ENCODE data around the gene CHCHD3.

CHCHD3 gene

DNA sequence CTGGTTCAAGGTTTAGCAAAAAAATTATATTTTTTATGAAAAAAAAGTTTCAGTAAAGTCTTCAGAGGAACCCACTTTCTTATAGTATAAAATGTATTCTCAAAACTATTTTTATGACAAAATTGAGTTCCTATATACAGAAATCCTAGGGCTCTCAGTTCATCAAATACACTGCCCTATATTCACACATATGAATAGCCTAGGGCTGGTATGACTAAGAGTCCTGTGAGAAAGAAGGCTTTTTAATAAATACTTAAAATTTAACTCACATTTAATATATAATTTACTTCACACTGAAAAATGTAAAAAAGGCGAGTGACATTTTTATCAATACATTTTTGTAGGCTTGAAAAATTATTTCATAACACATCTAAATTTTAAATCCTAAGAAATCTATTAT, 16.6 kb downstream of the CHCHD3 start:
- TF ChIP-seq, protein P1, sequence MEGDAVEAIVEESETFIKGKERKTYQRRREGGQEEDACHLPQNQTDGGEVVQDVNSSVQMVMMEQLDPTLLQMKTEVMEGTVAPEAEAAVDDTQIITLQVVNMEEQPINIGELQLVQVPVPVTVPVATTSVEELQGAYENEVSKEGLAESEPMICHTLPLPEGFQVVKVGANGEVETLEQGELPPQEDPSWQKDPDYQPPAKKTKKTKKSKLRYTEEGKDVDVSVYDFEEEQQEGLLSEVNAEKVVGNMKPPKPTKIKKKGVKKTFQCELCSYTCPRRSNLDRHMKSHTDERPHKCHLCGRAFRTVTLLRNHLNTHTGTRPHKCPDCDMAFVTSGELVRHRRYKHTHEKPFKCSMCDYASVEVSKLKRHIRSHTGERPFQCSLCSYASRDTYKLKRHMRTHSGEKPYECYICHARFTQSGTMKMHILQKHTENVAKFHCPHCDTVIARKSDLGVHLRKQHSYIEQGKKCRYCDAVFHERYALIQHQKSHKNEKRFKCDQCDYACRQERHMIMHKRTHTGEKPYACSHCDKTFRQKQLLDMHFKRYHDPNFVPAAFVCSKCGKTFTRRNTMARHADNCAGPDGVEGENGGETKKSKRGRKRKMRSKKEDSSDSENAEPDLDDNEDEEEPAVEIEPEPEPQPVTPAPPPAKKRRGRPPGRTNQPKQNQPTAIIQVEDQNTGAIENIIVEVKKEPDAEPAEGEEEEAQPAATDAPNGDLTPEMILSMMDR (IDR thresholded peaks at IDR 0.05) = no peak
- H3K27me3 ChIP-seq = no peaks in the 10 kb centered on the region
- H3K36me3 ChIP-seq = peaks cover 16 to 28% (median 25%) of the 10 kb centered on the region in 3 donors
- no peak for DNase-seq
- intact Hi-C loops (cut with DNase I; ENCODE audit: low total_unique reads) = no loop called here
- H3K4me1 ChIP-seq = peaks cover 0 to 12% (median 0%) of the 10 kb centered on the region in 4 donors
- no peaks in the 10 kb centered on the region for H3K9me3 ChIP-seq
- no peak overlapping the region for H3K4me3 ChIP-seq
- H3K27ac ChIP-seq = no peak overlapping the region

DNA sequence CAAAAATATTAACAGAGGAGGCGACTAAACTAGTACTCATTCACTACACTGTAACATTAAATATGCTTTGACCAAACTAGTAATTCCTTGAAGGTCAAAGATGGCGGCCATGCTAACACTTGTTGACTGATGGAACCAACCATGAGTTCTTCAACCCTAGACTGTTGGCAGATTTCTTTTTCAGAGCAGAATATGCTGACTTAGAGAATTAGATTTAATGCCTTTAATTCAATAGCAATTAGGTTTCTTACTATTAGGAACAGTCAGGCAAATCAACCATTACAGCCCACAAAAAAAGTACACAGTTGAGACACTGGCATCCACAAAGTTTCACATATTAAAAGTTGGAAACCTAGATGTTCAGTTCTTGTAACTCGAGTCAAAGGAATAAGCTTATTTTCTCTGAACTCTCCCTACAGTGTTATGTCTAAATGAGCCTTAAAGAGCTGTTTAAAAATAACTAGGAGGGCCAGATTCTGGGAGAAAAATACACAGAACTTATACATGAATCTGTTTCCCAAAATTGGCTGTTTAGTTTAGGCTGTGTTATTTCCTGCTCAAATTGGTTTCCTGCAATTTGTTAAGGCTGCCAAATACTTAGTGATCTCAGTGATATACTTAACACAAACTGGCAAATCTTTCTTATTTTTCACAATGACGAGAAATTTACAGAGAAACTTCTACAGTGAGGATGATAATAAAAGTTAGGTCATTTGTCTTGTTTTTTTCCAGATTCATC, 17.6 kb downstream of the CHCHD3 start:
- no peaks in the 10 kb centered on the region for H3K9me3 ChIP-seq
- no peaks in the 10 kb centered on the region for H3K27me3 ChIP-seq
- peaks cover 0 to 12% (median 0%) of the 10 kb centered on the region in 4 donors for H3K4me1 ChIP-seq
- no peak overlapping the region for H3K4me3 ChIP-seq
- intact Hi-C loops (cut with DNase I; ENCODE audit: low total_unique reads) = no loop called here
- H3K36me3 ChIP-seq = peaks cover 16 to 25% (median 20%) of the 10 kb centered on the region in 3 donors
- no peak for DNase-seq
- no peak overlapping the region for H3K27ac ChIP-seq
- TF ChIP-seq, protein P1 (IDR thresholded peaks at IDR 0.05) = no peak

DNA sequence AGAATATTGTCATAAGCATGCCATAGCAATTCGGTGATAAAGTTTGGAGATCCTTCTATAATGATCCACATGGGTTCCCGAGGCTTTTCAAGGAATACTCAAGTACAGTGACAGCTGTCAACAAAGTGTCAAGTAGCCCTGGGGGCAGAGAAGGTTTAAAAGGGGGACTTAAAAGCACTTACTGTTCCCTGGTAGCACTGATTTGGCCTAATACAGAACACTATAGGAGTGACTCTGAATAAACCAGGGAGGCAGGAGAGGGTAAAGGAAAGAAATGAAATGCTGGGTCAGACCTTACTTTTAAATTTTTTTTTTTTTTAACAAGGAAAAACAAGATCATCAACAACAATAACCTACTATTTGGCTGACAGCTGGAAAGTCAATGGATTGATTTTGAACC, 20.1 kb downstream of the CHCHD3 start:
- Histone ChIP-seq H3K27me3 (no peaks in the 10 kb centered on the region), H3K9me3 (no peaks in the 10 kb centered on the region), H3K4me1 (peaks cover 0 to 12% (median 0%) of the 10 kb centered on the region in 4 donors), H3K36me3 (peaks cover 0 to 6% (median 4%) of the 10 kb centered on the region in 3 donors), H3K4me3 (no peak overlapping the region), H3K27ac (no peak overlapping the region)
- no peak for DNase-seq
- TF ChIP-seq, protein P1 (IDR thresholded peaks at IDR 0.05) = no peak
- intact Hi-C loops (cut with DNase I; ENCODE audit: low total_unique reads) = no loop called here

DNA sequence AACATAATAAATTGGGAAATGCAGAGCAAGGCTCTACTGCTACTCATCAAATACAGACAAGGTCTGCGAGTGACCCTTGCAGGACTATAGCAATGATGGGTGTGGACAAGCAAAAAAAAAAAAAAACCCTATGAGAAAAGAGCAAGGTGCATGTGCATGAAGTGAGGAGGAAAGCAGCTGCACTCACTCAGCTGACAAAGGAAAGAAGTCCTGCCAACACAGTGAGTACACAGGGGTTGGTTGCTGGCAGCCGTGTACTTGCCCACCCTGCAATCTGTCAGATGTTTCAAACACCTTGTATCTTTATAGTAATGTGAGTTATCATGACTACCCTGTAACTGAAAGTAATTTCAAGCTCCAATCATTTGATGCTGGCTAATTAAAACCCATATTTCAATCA, 20.5 kb downstream of the CHCHD3 start:
- no peaks in the 10 kb centered on the region for H3K9me3 ChIP-seq
- no peak overlapping the region for H3K27ac ChIP-seq
- TF ChIP-seq, protein P1 (IDR thresholded peaks at IDR 0.05) = no peak
- peaks cover 0 to 2% (median 0%) of the 10 kb centered on the region in 3 donors for H3K36me3 ChIP-seq
- no peaks in the 10 kb centered on the region for H3K27me3 ChIP-seq
- H3K4me1 ChIP-seq = peaks cover 0 to 12% (median 0%) of the 10 kb centered on the region in 4 donors
- intact Hi-C loops (cut with DNase I; ENCODE audit: low total_unique reads) = no loop called here
- H3K4me3 ChIP-seq = no peak overlapping the region
- DNase-seq = no peak

DNA sequence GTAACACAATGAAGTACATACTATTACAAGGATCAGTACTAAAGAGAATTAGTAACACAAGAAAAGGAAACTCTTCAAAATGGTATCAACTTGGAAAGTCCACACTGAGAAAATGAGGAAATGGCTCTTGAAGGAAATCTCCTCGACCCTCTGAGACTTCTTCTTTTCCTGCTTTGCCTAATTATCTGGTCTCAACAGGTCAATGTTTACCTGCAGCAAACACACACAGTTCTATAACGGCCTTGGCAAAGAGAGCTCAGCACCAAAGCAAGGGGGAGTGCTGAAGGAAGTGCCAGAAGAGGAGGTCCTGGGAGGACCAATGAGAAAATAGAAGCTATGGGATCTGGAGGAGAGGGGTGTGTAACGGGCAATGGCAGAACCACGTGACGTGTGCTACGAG, 21.9 kb downstream of the CHCHD3 start:
- H3K27ac ChIP-seq = no peak overlapping the region
- H3K4me3 ChIP-seq = no peak overlapping the region
- TF ChIP-seq, protein P1 (IDR thresholded peaks at IDR 0.05) = no peak
- H3K36me3 ChIP-seq = no peaks in the 10 kb centered on the region
- no peaks in the 10 kb centered on the region for H3K9me3 ChIP-seq
- no peaks in the 10 kb centered on the region for H3K27me3 ChIP-seq
- DNase-seq = no peak
- peaks cover 0 to 15% (median 0%) of the 10 kb centered on the region in 4 donors for H3K4me1 ChIP-seq
- intact Hi-C loops (cut with DNase I; ENCODE audit: low total_unique reads) = no loop called here
